Loucy (cell line): ENCODE measurements around the gene LTBP1.

ENCODE experiments used
- H2AFZ ChIP-seq: fragments of 200-600 bp; sonication (generic); 2 replicates; pipeline ENCODE4 v1.6.0; 2016; ENCODE audit warnings: antibody characterized with exemption, mild to moderate bottlenecking, low read length, moderate library complexity
- H3F3A ChIP-seq: fragments of 200-600 bp; 2 replicates; pipeline ENCODE4 v1.6.0; 2016; ENCODE audit warnings: antibody characterized with exemption, low read depth, mild to moderate bottlenecking
- H3K27me3 ChIP-seq: fragments of 200-600 bp; sonication (generic); 2 replicates; pipeline ENCODE4 v1.6.1; 2014; ENCODE audit warnings: low read length, mild to moderate bottlenecking; ENCODE audit not compliant: insufficient read depth, poor library complexity, severe bottlenecking
- H3K36me3 ChIP-seq: fragments of 200-600 bp; sonication (generic); 2 replicates; pipeline ENCODE4 v1.6.1; 2016; ENCODE audit warnings: low read length; ENCODE audit not compliant: insufficient read depth
- H3K4me1 ChIP-seq: fragments of 200-600 bp; sonication (generic); 2 replicates; pipeline ENCODE4 v1.5.1; 2014; ENCODE audit warnings: low read length, mild to moderate bottlenecking; ENCODE audit not compliant: insufficient read depth, poor library complexity, severe bottlenecking
- H3K4me2 ChIP-seq: fragments of 200-600 bp; sonication (generic); 2 replicates; pipeline ENCODE4 v1.6.0; 2014; ENCODE audit warnings: antibody characterized with exemption, low read length, low read depth, mild to moderate bottlenecking; ENCODE audit not compliant: poor library complexity, severe bottlenecking
- H3K4me3 ChIP-seq: fragments of 200-600 bp; sonication (generic); 2 replicates; pipeline ENCODE4 v1.5.1; 2014; ENCODE audit warnings: low read length, mild to moderate bottlenecking, mixed read lengths; ENCODE audit not compliant: poor library complexity, severe bottlenecking
- H3K79me2 ChIP-seq: fragments of 200-600 bp; sonication (generic); 2 replicates; pipeline ENCODE4 v1.6.1; 2014; ENCODE audit warnings: low read length; ENCODE audit not compliant: insufficient read depth
- H3K9ac ChIP-seq: fragments of 200-600 bp; sonication (generic); 2 replicates; pipeline ENCODE4 v1.6.0; 2014; ENCODE audit warnings: mild to moderate bottlenecking, low read depth, low read length, moderate library complexity; ENCODE audit not compliant: poor library complexity, severe bottlenecking
- H3K9me2 ChIP-seq: fragments of 200-600 bp; sonication (generic); replicated peaks from 2 replicates; pipeline ENCODE4 v1.6.1; 2016; ENCODE audit warnings: low read depth, low read length, mixed read lengths
- H3K9me3 ChIP-seq: fragments of 200-600 bp; sonication (generic); 2 replicates; pipeline ENCODE4 v1.6.1; 2014; ENCODE audit warnings: mild to moderate bottlenecking, antibody characterized with exemption, low read length, low read depth; ENCODE audit not compliant: insufficient read depth
- H4K20me1 ChIP-seq: fragments of 200-600 bp; sonication (generic); 2 replicates; pipeline ENCODE4 v1.6.0; 2014; ENCODE audit warnings: antibody characterized with exemption, low read length, mild to moderate bottlenecking; ENCODE audit not compliant: insufficient read depth, poor library complexity, severe bottlenecking
- CTCF ChIP-seq: fragments of 200-600 bp; sonication (generic); conservative IDR thresholded peaks from 2 replicates; pipeline ENCODE4 v1.5.1; 2014; ENCODE audit warnings: mild to moderate bottlenecking, antibody characterized with exemption, low read length
- EZH2phosphoT487 ChIP-seq: fragments of 200-600 bp; IDR thresholded peaks from 2 replicates; pipeline ENCODE4 v1.6.1; 2018; ENCODE audit warnings: antibody characterized with exemption, mild to moderate bottlenecking, moderate library complexity, borderline replicate concordance

The LTBP1 gene

GRCh38 chr2:33411765-33412164, 465.0 kb downstream of the LTBP1 start:
- H3F3A ChIP-seq: no peaks in the 10 kb centered on the region
- H3K9me3 ChIP-seq: 0 out of 2 replicates have a peak, but pooled peaks cover 3% of the 10 kb centered on the region
- no peak overlapping the region for H3K9ac ChIP-seq
- no peaks in the 10 kb centered on the region for H4K20me1 ChIP-seq
- H3K4me3 ChIP-seq: no peak overlapping the region
- TF ChIP-seq CTCF: no peak
- TF ChIP-seq EZH2phosphoT487: no peak
- no peaks in the 10 kb centered on the region for H3K9me2 ChIP-seq
- H3K4me1 ChIP-seq: peaks cover 4% of the 10 kb centered on the region
- no peaks in the 10 kb centered on the region for H3K36me3 ChIP-seq
- no peaks in the 10 kb centered on the region for H3K79me2 ChIP-seq
- H3K27me3 ChIP-seq: no peaks in the 10 kb centered on the region
- no peak overlapping the region for H2AFZ ChIP-seq
- H3K4me2 ChIP-seq: no peak overlapping the region

- no peaks in the 10 kb centered on the region for H3K9me2 ChIP-seq
- no peaks in the 10 kb centered on the region for H3K27me3 ChIP-seq
- H3K9ac ChIP-seq: no peak overlapping the region
- H3K36me3 ChIP-seq: no peaks in the 10 kb centered on the region
- H4K20me1 ChIP-seq: no peaks in the 10 kb centered on the region
- no peaks in the 10 kb centered on the region for H3K79me2 ChIP-seq
- no peaks in the 10 kb centered on the region for H3F3A ChIP-seq
- TF ChIP-seq CTCF (peak; percentile 58), EZH2phosphoT487 (no peak)
- H3K4me3 ChIP-seq: no peak overlapping the region
- H3K4me1 ChIP-seq: peaks cover 4% of the 10 kb centered on the region
- no peak overlapping the region for H2AFZ ChIP-seq
- no peak overlapping the region for H3K4me2 ChIP-seq
- 0 out of 2 replicates have a peak, but pooled peaks cover 2% of the 10 kb centered on the region for H3K9me3 ChIP-seq
Measured at GRCh38 chr2:33412920-33413319, 466.2 kb downstream of the LTBP1 start.

GRCh38 chr2:33419581-33420200, 472.9 kb downstream of the LTBP1 start:
- no peaks in the 10 kb centered on the region for H3K36me3 ChIP-seq
- H4K20me1 ChIP-seq: no peaks in the 10 kb centered on the region
- H3F3A ChIP-seq: no peaks in the 10 kb centered on the region
- no peaks in the 10 kb centered on the region for H3K79me2 ChIP-seq
- no peak for TF ChIP-seq EZH2phosphoT487
- TF ChIP-seq CTCF: 0 out of 2 replicates have a peak, but pooled peaks have one; percentile 9
- H3K27me3 ChIP-seq: no peaks in the 10 kb centered on the region
- H3K4me3 ChIP-seq: no peak overlapping the region
- H3K4me2 ChIP-seq: no peak overlapping the region
- H3K9me2 ChIP-seq: no peaks in the 10 kb centered on the region
- peak overlapping the region; percentile 62 for H2AFZ ChIP-seq
- no peaks in the 10 kb centered on the region for H3K9me3 ChIP-seq
- peaks cover 4% of the 10 kb centered on the region for H3K4me1 ChIP-seq
- H3K9ac ChIP-seq: no peak overlapping the region
